Stimulated activated naive CD8-positive, alpha-beta T cell treated with anti-CD3 and anti-CD28 coated beads, Interleukin-15, Interleukin-2, amounts not matched to agents 100 U/mL and 50 U/mL, for 24 hours (primary cell): Measurements from ENCODE around the gene SSUH2.

Experiments used
- ATAC-seq: fragments of 150-1000 bp; cut with Tn5 transposase; one replicate; pipeline ENCODE4 v1.10.0; 2021
- DNase-seq: peaks from one replicate; pipeline ENCODE4 v3.0.0; 2021

Gene SSUH2

GRCh38 chr3:8640223-8640622 lies 4.4 kb downstream of the SSUH2 start:
- DNase-seq (no peak), ATAC-seq (no peak)

GRCh38 chr3:8639659-8640000 lies 5.0 kb downstream of the SSUH2 start:
- no peak for DNase-seq
- no peak for ATAC-seq

- ATAC-seq (no peak), DNase-seq (no peak)
Measured at GRCh38 chr3:8638994-8639658, 5.5 kb downstream of the SSUH2 start.

GRCh38 chr3:8637348-8637747 lies 7.2 kb downstream of the SSUH2 start:
- ATAC-seq (no peak), DNase-seq (no peak)

GRCh38 chr3:8635631-8636030 lies 9.0 kb downstream of the SSUH2 start:
- no peak for DNase-seq
- no peak for ATAC-seq

- DNase-seq, result no peak
- ATAC-seq, result no peak
Measured at GRCh38 chr3:8635125-8635524, 9.5 kb downstream of the SSUH2 start.

- DNase-seq (no peak), ATAC-seq (no peak)
Measured at GRCh38 chr3:8632402-8633237, 12.0 kb downstream of the SSUH2 start.

GRCh38 chr3:8631661-8632060 lies 12.9 kb downstream of the SSUH2 start:
- ATAC-seq (no peak), DNase-seq (no peak)

- ATAC-seq (peak; percentile 78), DNase-seq (peak; percentile 70)
Measured at GRCh38 chr3:8629151-8630021, 15.2 kb downstream of the SSUH2 start.

GRCh38 chr3:8627949-8628348 lies 16.6 kb downstream of the SSUH2 start:
- ATAC-seq, result no peak
- no peak for DNase-seq

- DNase-seq (no peak), ATAC-seq (no peak)
Measured at GRCh38 chr3:8627201-8627940, 17.2 kb downstream of the SSUH2 start.

GRCh38 chr3:8625991-8626390 lies 18.6 kb downstream of the SSUH2 start:
- DNase-seq, result no peak
- ATAC-seq, result no peak

GRCh38 chr3:8624612-8625011 lies 20.0 kb downstream of the SSUH2 start:
- ATAC-seq (no peak), DNase-seq (no peak)

GRCh38 chr3:8623741-8624140 lies 20.9 kb downstream of the SSUH2 start:
- ATAC-seq (no peak), DNase-seq (no peak)

GRCh38 chr3:8622873-8623691 lies 21.5 kb downstream of the SSUH2 start:
- DNase-seq, result peak; percentile 56
- peak; percentile 69 for ATAC-seq

- no peak for DNase-seq
Measured at GRCh38 chr3:8621872-8622271, 22.7 kb downstream of the SSUH2 start.

GRCh38 chr3:8621141-8621540 lies 23.5 kb downstream of the SSUH2 start:
- DNase-seq (no peak), ATAC-seq (no peak)

More at GRCh38 chr3:8621872-8622271, 22.7 kb downstream of the SSUH2 start:
- no peak for ATAC-seq

- no peak for DNase-seq
- ATAC-seq, result no peak
Measured at GRCh38 chr3:8619548-8619947, 25.1 kb downstream of the SSUH2 start.

- no peak for DNase-seq
- ATAC-seq, result no peak
Measured at GRCh38 chr3:8618950-8619349, 25.6 kb downstream of the SSUH2 start.

GRCh38 chr3:8617921-8618320 lies 26.7 kb downstream of the SSUH2 start:
- DNase-seq, result no peak
- no peak for ATAC-seq

GRCh38 chr3:8610951-8611350 lies 33.6 kb downstream of the SSUH2 start:
- no peak for DNase-seq
- no peak for ATAC-seq
